ENCODE measurements around the gene CDH16.

DNA sequence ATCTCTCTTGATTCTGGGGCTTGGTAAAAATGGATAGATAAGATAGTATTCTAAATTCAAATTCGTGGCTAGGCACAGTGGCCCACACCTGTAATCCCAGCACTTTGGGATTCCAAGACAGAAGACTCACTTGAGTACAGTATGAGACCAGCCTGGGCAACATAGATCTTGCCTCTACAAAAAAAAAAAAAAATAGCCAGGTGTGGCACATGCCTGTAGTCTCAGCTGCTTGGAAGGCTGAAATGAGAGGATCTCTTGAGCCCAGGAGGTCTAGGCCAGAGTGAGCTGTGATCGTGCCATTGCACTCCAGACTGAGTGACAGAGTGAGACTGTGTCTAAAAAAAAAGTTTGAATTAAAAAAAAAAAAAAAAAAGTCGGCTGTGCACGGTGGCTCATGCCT, 29.1 kb downstream of the CDH16 start:
- TF ChIP-seq POLR2AphosphoS5 (IDR thresholded peaks at IDR 0.05; ENCODE audit: insufficient read depth in 1 of 2, low read depth in 1 of 2): no peak
- TF ChIP-seq CTCF (IDR thresholded peaks at IDR 0.05): no peak
- no peak for TF ChIP-seq POLR2A (IDR thresholded peaks at IDR 0.05)

All from vagina (tissue), 2 donors.